ENCODE results near the gene IARS2.

IARS2 gene

GRCh38 chr1:220176540-220176939 is 82.6 kb downstream of the IARS2 start:
- TF ChIP-seq TAF1 (IDR thresholded peaks at IDR 0.05; ENCODE audit: low read depth) (no peak), TCF12 (IDR thresholded peaks at IDR 0.05; ENCODE audit: low read depth) (no peak), NFIC (IDR thresholded peaks at IDR 0.05) (no peak), YY1 (IDR thresholded peaks at IDR 0.05; ENCODE audit: low read depth) (no peak), REST (IDR thresholded peaks at IDR 0.05; ENCODE audit: low read depth) (no peak), CREB1 (IDR thresholded peaks at IDR 0.05; ENCODE audit: low read depth) (no peak), CEBPB (IDR thresholded peaks at IDR 0.05) (no peak), TEAD4 (IDR thresholded peaks at IDR 0.05) (no peak), ZBTB7A (IDR thresholded peaks at IDR 0.05; ENCODE audit: low read depth) (no peak), RAD21 (IDR thresholded peaks at IDR 0.05; ENCODE audit: low read depth) (no peak), EGR1 (IDR thresholded peaks at IDR 0.05) (no peak), FOXM1 (IDR thresholded peaks at IDR 0.05; ENCODE audit: borderline replicate concordance, low read depth) (no peak), EP300 (IDR thresholded peaks at IDR 0.05; ENCODE audit: borderline replicate concordance) (no peak)
- TF ChIP-seq, protein P1, sequence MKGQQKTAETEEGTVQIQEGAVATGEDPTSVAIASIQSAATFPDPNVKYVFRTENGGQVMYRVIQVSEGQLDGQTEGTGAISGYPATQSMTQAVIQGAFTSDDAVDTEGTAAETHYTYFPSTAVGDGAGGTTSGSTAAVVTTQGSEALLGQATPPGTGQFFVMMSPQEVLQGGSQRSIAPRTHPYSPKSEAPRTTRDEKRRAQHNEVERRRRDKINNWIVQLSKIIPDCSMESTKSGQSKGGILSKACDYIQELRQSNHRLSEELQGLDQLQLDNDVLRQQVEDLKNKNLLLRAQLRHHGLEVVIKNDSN (IDR thresholded peaks at IDR 0.05): no peak
- TF ChIP-seq, protein P2, sequence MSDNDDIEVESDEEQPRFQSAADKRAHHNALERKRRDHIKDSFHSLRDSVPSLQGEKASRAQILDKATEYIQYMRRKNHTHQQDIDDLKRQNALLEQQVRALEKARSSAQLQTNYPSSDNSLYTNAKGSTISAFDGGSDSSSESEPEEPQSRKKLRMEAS (IDR thresholded peaks at IDR 0.05): no peak

DNA sequence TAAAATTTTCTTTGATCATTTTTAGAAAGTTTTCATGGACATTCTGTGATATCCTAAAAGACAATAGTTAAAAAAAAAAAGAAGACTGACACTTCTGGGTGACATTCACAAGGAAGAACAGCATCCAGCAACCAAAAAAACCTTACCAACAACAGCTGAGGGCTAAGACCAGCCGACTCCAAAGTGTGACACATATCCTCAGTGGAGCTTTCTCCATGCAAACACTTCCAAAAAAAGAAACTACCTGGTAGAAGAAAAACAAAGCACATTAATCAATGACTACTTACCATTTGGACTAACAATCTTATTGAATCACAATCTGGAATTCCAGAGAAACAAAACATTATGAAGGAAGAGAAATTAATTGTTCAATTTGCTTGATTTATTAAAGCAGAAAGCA is 88.2 kb downstream of the IARS2 start:
- TF ChIP-seq EP300 (IDR thresholded peaks at IDR 0.05; ENCODE audit: borderline replicate concordance) (no peak), EGR1 (IDR thresholded peaks at IDR 0.05) (no peak), CEBPB (IDR thresholded peaks at IDR 0.05) (no peak), NFIC (IDR thresholded peaks at IDR 0.05) (no peak), YY1 (IDR thresholded peaks at IDR 0.05; ENCODE audit: low read depth) (no peak), CREB1 (IDR thresholded peaks at IDR 0.05; ENCODE audit: low read depth) (no peak), ZBTB7A (IDR thresholded peaks at IDR 0.05; ENCODE audit: low read depth) (no peak), REST (IDR thresholded peaks at IDR 0.05; ENCODE audit: low read depth) (no peak), TAF1 (IDR thresholded peaks at IDR 0.05; ENCODE audit: low read depth) (no peak), RAD21 (IDR thresholded peaks at IDR 0.05; ENCODE audit: low read depth) (no peak), TCF12 (IDR thresholded peaks at IDR 0.05; ENCODE audit: low read depth) (no peak)
- TF ChIP-seq, protein P2 (IDR thresholded peaks at IDR 0.05): no peak

DNA sequence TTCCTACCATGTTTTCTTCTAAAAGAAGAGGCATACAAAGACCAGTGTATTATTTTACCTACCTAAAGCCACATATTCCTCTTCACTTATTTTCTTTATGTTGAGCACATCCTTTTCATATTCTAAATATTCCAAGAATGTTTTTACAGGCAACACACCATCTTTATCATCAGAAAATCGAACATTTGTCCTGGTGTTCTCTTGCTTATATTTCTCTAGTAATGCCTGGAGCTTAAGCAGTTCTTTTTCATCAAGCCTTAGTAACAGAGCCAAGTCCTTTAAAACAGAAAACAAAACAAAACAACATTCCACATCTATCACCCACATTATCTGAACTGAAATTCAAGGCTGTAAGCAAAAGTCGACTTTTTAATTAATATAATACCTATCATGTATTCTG is 88.7 kb downstream of the IARS2 start:
- TF ChIP-seq TAF1 (IDR thresholded peaks at IDR 0.05; ENCODE audit: low read depth): no peak

GRCh38 chr1:220184506-220184905 is 90.6 kb downstream of the IARS2 start:
- TF ChIP-seq YY1 (IDR thresholded peaks at IDR 0.05; ENCODE audit: low read depth) (no peak), RAD21 (IDR thresholded peaks at IDR 0.05; ENCODE audit: low read depth) (no peak), EGR1 (IDR thresholded peaks at IDR 0.05) (no peak), TEAD4 (IDR thresholded peaks at IDR 0.05) (no peak), ZBTB7A (IDR thresholded peaks at IDR 0.05; ENCODE audit: low read depth) (no peak), NFIC (IDR thresholded peaks at IDR 0.05) (no peak), CEBPB (IDR thresholded peaks at IDR 0.05) (no peak), TAF1 (IDR thresholded peaks at IDR 0.05; ENCODE audit: low read depth) (no peak), TCF12 (IDR thresholded peaks at IDR 0.05; ENCODE audit: low read depth) (no peak), REST (IDR thresholded peaks at IDR 0.05; ENCODE audit: low read depth) (no peak), FOXM1 (IDR thresholded peaks at IDR 0.05; ENCODE audit: borderline replicate concordance, low read depth) (no peak), CREB1 (IDR thresholded peaks at IDR 0.05; ENCODE audit: low read depth) (no peak), EP300 (IDR thresholded peaks at IDR 0.05; ENCODE audit: borderline replicate concordance) (no peak)
- TF ChIP-seq, protein P1 (IDR thresholded peaks at IDR 0.05): no peak
- TF ChIP-seq, protein P2 (IDR thresholded peaks at IDR 0.05): no peak
